Ovary (tissue), 9 donors: ENCODE data around the gene RAC3. TPM values are rescaled to one million over a fixed set of nuclear protein-coding genes. Genes with fewer than 3 reads are reported as not detected.

Experiments used
- DNase-seq, 5 donors: peaks; one replicate each; pipeline ENCODE4 v3.0.0-alpha.2; 2019 to 2020
- H3K27ac ChIP-seq, 2 donors: fragments of 200-600 bp; one replicate each; pipeline versions ENCODE4 v1.5.1 to v1.8.0; 2019 to 2022
- H3K27me3 ChIP-seq: fragments of 200-600 bp; one replicate; pipeline ENCODE4 v1.8.0; 2022
- H3K36me3 ChIP-seq: fragments of 200-600 bp; sonication (generic); one replicate; pipeline ENCODE4 v1.5.1; 2019
- H3K4me1 ChIP-seq: one replicate; pipeline ENCODE4 v1.8.1; 2013; ENCODE audit warnings: mild to moderate bottlenecking, moderate library complexity; ENCODE audit not compliant: insufficient read depth
- H3K4me3 ChIP-seq: fragments of 200-600 bp; sonication (generic); one replicate; pipeline ENCODE4 v1.5.1; 2017
- H3K9me3 ChIP-seq, 2 donors: fragments of 200-600 bp in 1 of 2; sonication (generic) in 1 of 2; one replicate each; pipeline versions ENCODE4 v1.5.1 to v1.8.1; 2013 to 2019; ENCODE audit warnings: mild to moderate bottlenecking in 1 of 2, moderate library complexity in 1 of 2
- CTCF ChIP-seq, 3 donors: fragments of 450-650 bp in 2 of 3; fragments of 200-600 bp in 1 of 3; IDR thresholded peaks; one replicate each; pipeline versions ENCODE4 v1.5.1 to v1.8.0; 2016 to 2022; ENCODE audit warnings: antibody characterized with exemption in 3 of 3, mild to moderate bottlenecking in 1 of 3
- EP300 ChIP-seq: sonication (generic); formaldehyde crosslinking; IDR thresholded peaks from one replicate; pipeline ENCODE4 v1.6.1; 2017; ENCODE audit warnings: antibody characterized with exemption
- POLR2A ChIP-seq: fragments of 450-650 bp; IDR thresholded peaks from one replicate; pipeline ENCODE4 v1.6.1; 2017; ENCODE audit warnings: antibody characterized with exemption, mild to moderate bottlenecking, moderate library complexity
- WGBS, 3 donors: extraction: QIAGEN DNeasy Blood & Tissue Kit in 1 of 3; methylation state at CpG; one replicate each; pipeline versions ENCODE4 v1.1.5 to v1.1.7; 2013 to 2017; 5-methylcytosine and 5-hydroxymethylcytosine counted together
- intact Hi-C, 4 donors: fragments of 100-400 bp; cut with DNase I; formaldehyde crosslinking; loops; one replicate each; pipeline versions ENCODE4 v1.11.0 to v1.15.1; 2022 to 2023
- polyA plus RNA-seq, 2 donors: library from polyadenylated mRNA; stranded (reverse); fragments of 200-250 nt in 1 of 2; fragments of 350-450 nt in 1 of 2; fragmentation: Illumina TruSeq in 1 of 2; extraction: RNeasy Lipid Tissue Mini Kit (QIAGEN cat#74804) in 1 of 2; gene quantifications; one replicate each; pipeline ENCODE4 v1.2.3, GENCODE V29; 2013 to 2014
- total RNA-seq, 7 donors: library from RNA; depleted of rRNA in 2 of 7; stranded (reverse); fragments of >200 nt in 2 of 7; fragmentation: NEBNext Ultra II Directional in 3 of 7; extraction: Animal tissue kit (Norgen Biotek cat#: 25700) in 3 of 7; gene quantifications; one replicate each; pipeline versions ENCODE4 v1.1.0 to v1.2.4, GENCODE V29; 2016 to 2023
- donor health status: DM: no; HTN: no; CAD: no; lungs with moderate emphysema.
- donor health status: DM: no; HTN: no; CAD: no.
- donor health status: Bipolar disorder and iron deficiency.
- donor health status: DM: yes; HTN: yes; CAD: no.
- donor health status: DM: no; HTN: no; CAD: no.
- donor health status: DM: yes; HTN: yes; CAD: no.

Gene RAC3
- total and polyA plus RNA-seq, 9 donors, result 0.40 to 7.8 (median 3.3) TPM

DNA sequence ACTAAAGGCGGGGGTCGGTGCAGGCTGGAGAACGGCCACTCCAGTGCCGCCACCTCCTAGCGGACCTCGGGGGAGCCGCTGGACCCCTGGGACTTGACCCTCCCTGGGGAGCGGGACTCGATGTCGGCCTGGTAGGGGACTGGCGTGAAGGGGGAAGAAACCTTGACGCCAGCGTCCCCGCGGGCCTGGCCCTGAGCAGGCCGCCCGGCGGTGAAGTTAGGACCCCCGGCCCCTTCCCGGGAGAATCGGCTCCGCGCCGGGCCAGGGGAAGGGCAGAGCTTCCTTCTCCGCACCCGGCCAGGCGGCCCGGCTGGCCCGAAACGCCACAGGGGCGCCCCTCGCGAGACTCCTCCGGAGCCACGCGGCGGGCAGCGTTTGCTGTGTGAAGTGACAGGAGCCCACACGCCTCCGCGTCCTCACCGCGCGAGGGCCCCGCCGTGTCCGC, 33.7 kb downstream of the RAC3 start:
- no peak for TF ChIP-seq CTCF (IDR thresholded peaks at IDR 0.05)
- no peak for TF ChIP-seq EP300
- TF ChIP-seq POLR2A, result no peak
- Histone ChIP-seq H3K27ac (peak overlapping the region; percentile 19 to 64), H3K36me3 (no peaks in the 10 kb centered on the region), H3K9me3 (no peaks in the 10 kb centered on the region), H3K4me1 (peaks cover 6% of the 10 kb centered on the region), H3K4me3 (peak overlapping the region; percentile 95), H3K27me3 (no peaks in the 10 kb centered on the region)
- intact Hi-C loops, result no loop called here
- 0 to 1% (median 1%) methylated on average over 31 to 47 of the region's 47 CpGs for WGBS, 3 donors
- DNase-seq, result no peak

DNA sequence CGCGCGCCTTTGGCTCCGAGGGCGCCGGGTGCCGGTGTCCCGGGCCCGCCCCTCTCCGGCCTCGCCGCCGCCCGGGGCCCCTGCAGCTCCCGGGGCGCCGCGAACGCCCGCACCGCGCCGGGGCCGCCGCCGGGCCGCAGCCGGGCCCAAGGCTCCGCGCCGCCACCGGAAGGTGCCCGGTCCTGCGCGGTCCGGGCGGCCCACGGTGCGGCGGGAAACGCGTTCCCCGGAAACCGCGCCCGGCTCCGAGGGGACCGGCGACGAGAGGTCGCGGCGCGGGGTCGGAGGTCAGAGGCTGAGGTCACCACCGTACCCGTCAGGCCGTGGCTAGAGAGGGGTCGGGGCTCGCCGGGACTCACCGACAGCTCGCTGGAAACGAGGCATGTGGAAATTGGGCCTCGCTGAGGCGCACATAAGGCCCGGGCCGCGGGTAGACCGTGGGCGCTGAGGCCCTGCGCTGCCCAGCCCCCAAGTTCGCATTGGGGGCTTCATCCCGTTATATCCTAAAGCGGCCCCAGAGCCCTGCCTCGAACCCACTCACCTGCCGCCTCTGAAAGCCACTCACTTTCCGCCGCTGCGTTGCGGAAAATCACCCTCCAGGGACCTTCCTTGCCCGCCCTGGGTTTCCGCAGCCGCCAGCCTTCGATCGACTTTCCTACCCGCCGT, 34.3 kb downstream of the RAC3 start, which contains the start of gene DUS1L:
Gene DUS1L (minus strand): TSS at position 167 of the 666 bp plus-strand sequence. CDS start 745 bp downstream, outside the sequence.
- H3K27ac ChIP-seq, result peak within 1 kb of the TSS; percentile 74 to 81
- H3K27me3 ChIP-seq, result no peaks in the 10 kb centered on the region
- 11 to 19% (median 16%) methylated on average over 52 to 88 of the region's 88 CpGs for WGBS, 3 donors
- no peaks in the 10 kb centered on the region for H3K36me3 ChIP-seq
- no peak for TF ChIP-seq POLR2A
- no peak for TF ChIP-seq EP300
- TF ChIP-seq CTCF (IDR thresholded peaks at IDR 0.05), result no peak
- intact Hi-C loops, result no loop called here
- peak within 1 kb of the TSS; percentile 95 for H3K4me3 ChIP-seq
- H3K9me3 ChIP-seq, result no peaks in the 10 kb centered on the region
- peaks cover 6% of the 10 kb centered on the region for H3K4me1 ChIP-seq
- peak; percentile 55 to 84 (median 77) for DNase-seq

DNA sequence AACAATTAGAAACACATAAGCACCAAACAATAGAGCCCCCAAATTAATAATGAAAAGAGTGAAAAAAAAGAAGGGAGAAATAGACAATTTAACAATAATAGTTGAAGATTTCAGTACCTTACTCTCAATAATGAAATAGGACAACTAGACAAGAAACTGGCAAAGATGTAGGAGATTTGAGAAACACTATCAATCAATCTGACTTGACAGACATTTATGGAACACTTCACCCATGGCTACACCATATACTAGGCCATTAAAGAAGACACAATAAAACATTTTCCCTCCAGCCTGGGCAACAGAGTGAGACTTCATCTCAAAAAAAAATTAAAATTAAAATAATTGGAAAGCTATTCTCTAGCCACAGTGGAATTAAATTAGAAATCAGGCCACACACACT, 39.1 kb downstream of the RAC3 start:
- TF ChIP-seq POLR2A (no peak), EP300 (no peak), CTCF (IDR thresholded peaks at IDR 0.05) (no peak)
- Histone ChIP-seq H3K27ac (no peak overlapping the region), H3K4me1 (peaks cover 3% of the 10 kb centered on the region), H3K4me3 (no peak overlapping the region), H3K36me3 (no peaks in the 10 kb centered on the region), H3K27me3 (no peaks in the 10 kb centered on the region), H3K9me3 (no peaks in the 10 kb centered on the region)
- intact Hi-C loops, result no loop called here
- DNase-seq, result no peak

GRCh38 chr17:82072827-82073226, 41.3 kb downstream of the RAC3 start:
- Histone ChIP-seq H3K27ac (no peak overlapping the region), H3K36me3 (no peaks in the 10 kb centered on the region), H3K4me3 (no peak overlapping the region), H3K27me3 (no peaks in the 10 kb centered on the region), H3K9me3 (no peaks in the 10 kb centered on the region), H3K4me1 (peaks cover 2% of the 10 kb centered on the region)
- intact Hi-C loops, result no loop called here
- no peak for DNase-seq
- no peak for TF ChIP-seq EP300
- TF ChIP-seq CTCF (IDR thresholded peaks at IDR 0.05), result no peak
- no peak for TF ChIP-seq POLR2A
- 80 to 85% (median 83%) methylated on average over 6 of the region's 6 CpGs for WGBS, 3 donors
